Erythroblast (primary cell): ENCODE measurements around the gene TMEM43.

Experiments
- GATA1 ChIP-seq: IDR thresholded peaks from 2 replicates; pipeline ENCODE4 v1.6.1; 2011; ENCODE audit warnings: low read depth, mild to moderate bottlenecking, control low read depth, low read length, moderate library complexity
- POLR2A ChIP-seq: IDR thresholded peaks from 2 replicates; pipeline ENCODE4 v1.6.1; 2011; ENCODE audit warnings: mild to moderate bottlenecking, low read length

- TF ChIP-seq POLR2A (no peak), GATA1 (no peak)
Observed at GRCh38 chr3:14179114-14179465, 54.2 kb downstream of the TMEM43 start.
